Spleen (tissue), 11 donors: Measurements from ENCODE around the gene REXO4. TPM values are rescaled to one million over a fixed set of nuclear protein-coding genes. Genes with fewer than 3 reads are reported as not detected.
A peak's percentile ranks its signal among the peaks of the same experiment; 100 is the strongest.

Source experiments
- DNase-seq: peaks from one replicate; pipeline ENCODE4 v3.0.0-alpha.2; 2020
- H3K27ac ChIP-seq, 8 donors: fragments of 200-600 bp; sonication (generic) in 7 of 8; 1 replicate in 4 of 8; 2 replicates in 4 of 8; pipeline versions ENCODE4 v1.5.0 to v1.8.0; 2016 to 2021; ENCODE audit warnings: inconsistent platforms in 4 of 8, mild to moderate bottlenecking in 4 of 8, moderate library complexity in 1 of 8
- H3K27me3 ChIP-seq, 7 donors: fragments of 200-600 bp; sonication (generic) in 6 of 7; replicated peaks in 1 of 7; 1 replicate in 4 of 7; 2 replicates in 3 of 7; pipeline versions ENCODE4 v1.5.0 to v1.8.0; 2016 to 2021; ENCODE audit warnings: inconsistent platforms in 3 of 7, mild to moderate bottlenecking in 1 of 7
- H3K36me3 ChIP-seq, 6 donors: fragments of 200-600 bp; sonication (generic) in 5 of 6; 1 replicate in 4 of 6; 2 replicates in 2 of 6; pipeline versions ENCODE4 v1.5.0 to v1.8.0; 2016 to 2021; ENCODE audit warnings: inconsistent platforms in 2 of 6
- H3K4me1 ChIP-seq, 6 donors: fragments of 200-600 bp; sonication (generic) in 5 of 6; 1 replicate in 3 of 6; 2 replicates in 3 of 6; pipeline versions ENCODE4 v1.5.0 to v1.8.0; 2016 to 2021; ENCODE audit warnings: inconsistent platforms in 3 of 6
- H3K4me3 ChIP-seq, 8 donors: fragments of 200-600 bp; sonication (generic) in 7 of 8; 1 replicate in 4 of 8; 2 replicates in 4 of 8; pipeline versions ENCODE4 v1.5.0 to v1.8.0; 2016 to 2021; ENCODE audit warnings: inconsistent platforms in 4 of 8, mild to moderate bottlenecking in 4 of 8, moderate library complexity in 2 of 8
- H3K9me3 ChIP-seq, 8 donors: fragments of 200-600 bp; sonication (generic) in 7 of 8; 1 replicate in 4 of 8; 2 replicates in 4 of 8; pipeline versions ENCODE4 v1.5.0 to v1.8.0; 2016 to 2021; ENCODE audit warnings: inconsistent platforms in 4 of 8
- CTCF ChIP-seq, 11 experiments: fragments of 200-600 bp in 7 of 11; fragments of 450-650 bp in 4 of 11; sonication (generic) in 4 of 11; IDR thresholded peaks in 8 of 11; conservative IDR thresholded peaks in 3 of 11; 1 replicate in 7 of 11; 2 replicates in 4 of 11; pipeline versions ENCODE4 v1.4.0 to v1.8.0; 2016 to 2021; ENCODE audit warnings: antibody characterized with exemption in 11 of 11, inconsistent platforms in 4 of 11, mild to moderate bottlenecking in 1 of 11
- POLR2A ChIP-seq, 3 donors: fragments of 450-650 bp; IDR thresholded peaks; one replicate each; pipeline ENCODE4 v1.5.1; 2017; ENCODE audit warnings: antibody characterized with exemption in 3 of 3, mild to moderate bottlenecking in 1 of 3
- POLR2AphosphoS5 ChIP-seq, 3 donors: sonication (generic); formaldehyde crosslinking; IDR thresholded peaks; one replicate each; pipeline ENCODE4 v1.5.1; 2017; ENCODE audit warnings: antibody characterized with exemption in 3 of 3
- WGBS, 5 donors: extraction: QIAGEN DNeasy Blood & Tissue Kit in 3 of 5; methylation state at CpG; one replicate each; pipeline versions ENCODE4 v1.1.5 to v1.1.7; 2013 to 2018; 5-methylcytosine and 5-hydroxymethylcytosine counted together
- intact Hi-C: fragments of 100-400 bp; cut with DNase I; formaldehyde crosslinking; loops from one replicate; pipeline ENCODE4 v1.15.0; 2023; ENCODE audit warnings: low total_unique reads
- polyA plus RNA-seq, 3 donors: library from polyadenylated mRNA; stranded (reverse); fragments of 200-250 nt; gene quantifications; one replicate each; pipeline ENCODE4 v1.2.1, GENCODE V29; 2013
- total RNA-seq, 7 donors: library from RNA; depleted of rRNA in 3 of 7; stranded (reverse); fragments of >200 nt in 3 of 7; fragmentation: NEBNext Ultra II Directional in 4 of 7; extraction: Animal tissue kit (Norgen Biotek cat#: 25700) in 4 of 7; gene quantifications; one replicate each; pipeline versions ENCODE4 v1.1.0 to v1.2.1, GENCODE V29; 2016 to 2021
- donor health status: healthy with polysubstance abuse.
- donor health status: DM: no; HTN: no; CAD: no; lungs with moderate emphysema.
- donor health status: DM: no; HTN: no; CAD: no.
- donor health status: Bipolar disorder and iron deficiency.
- donor health status: healthy.
- donor health status: DM: no; HTN: no; CAD: no.
- donor health status: DM: yes; HTN: yes; CAD: no.

REXO4 gene
- total and polyA plus RNA-seq, 10 donors, result 20.0 to 25.8 (median 22.6) TPM

- Histone ChIP-seq H3K9me3 (no peaks in the 10 kb centered on the region), H3K4me3 (no peak overlapping the region), H3K36me3 (peaks cover 0 to 23% (median 0%) of the 10 kb centered on the region in 6 donors), H3K27me3 (peaks cover 0 to 21% (median 0%) of the 10 kb centered on the region in 7 donors), H3K27ac (no peak overlapping the region), H3K4me1 (peaks cover 0 to 15% (median 0%) of the 10 kb centered on the region in 6 donors)
- intact Hi-C loops, result no loop called here
- TF ChIP-seq POLR2A (IDR thresholded peaks at IDR 0.05), result no peak
- TF ChIP-seq POLR2AphosphoS5 (IDR thresholded peaks at IDR 0.05), result peak in 2 of 3 donors; percentile 8 to 46
- TF ChIP-seq CTCF (IDR thresholded peaks at IDR 0.05 in 8 of 11, conservative IDR thresholded peaks at IDR 0.05 in 3 of 11), result no peak
- DNase-seq, result no peak
- WGBS, 5 donors, result 68 to 87% (median 72%) methylated on average over 5 to 9 of the region's 9 CpGs
These were observed 19.9 kb downstream of the REXO4 start for GRCh38 chr9:133397895-133398294.

DNA sequence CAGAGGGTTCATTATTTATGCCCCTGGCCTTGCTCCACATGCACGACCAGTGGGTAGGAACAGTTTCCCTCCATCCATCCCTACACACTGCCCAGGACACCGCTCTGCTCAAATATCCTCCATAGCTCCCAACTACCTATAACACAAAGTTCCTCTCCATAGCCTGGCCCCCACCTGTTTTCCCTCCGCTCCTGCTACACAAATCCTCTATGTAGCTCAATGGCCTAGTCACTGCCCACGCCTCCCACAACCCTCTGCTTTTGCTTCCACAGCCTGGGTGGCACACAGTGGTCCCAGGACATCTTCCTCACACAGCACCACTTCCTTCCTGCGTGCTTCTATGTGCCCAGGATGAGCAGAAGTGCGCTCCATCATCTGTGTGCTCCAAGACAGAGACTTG lies 20.4 kb downstream of the REXO4 start:
- Histone ChIP-seq H3K9me3 (no peaks in the 10 kb centered on the region), H3K27ac (no peak overlapping the region), H3K4me3 (no peak overlapping the region), H3K27me3 (peaks cover 0 to 21% (median 0%) of the 10 kb centered on the region in 7 donors), H3K4me1 (peaks cover 0 to 15% (median 0%) of the 10 kb centered on the region in 6 donors), H3K36me3 (peaks cover 0 to 18% (median 0%) of the 10 kb centered on the region in 6 donors)
- no peak for TF ChIP-seq POLR2AphosphoS5 (IDR thresholded peaks at IDR 0.05)
- TF ChIP-seq POLR2A (IDR thresholded peaks at IDR 0.05), result no peak
- TF ChIP-seq CTCF (IDR thresholded peaks at IDR 0.05 in 8 of 11, conservative IDR thresholded peaks at IDR 0.05 in 3 of 11), result no peak
- intact Hi-C loops, result no loop called here
- WGBS, 5 donors, result 73 to 83% (median 76%) methylated on average over 6 of the region's 6 CpGs
- DNase-seq, result no peak

DNA sequence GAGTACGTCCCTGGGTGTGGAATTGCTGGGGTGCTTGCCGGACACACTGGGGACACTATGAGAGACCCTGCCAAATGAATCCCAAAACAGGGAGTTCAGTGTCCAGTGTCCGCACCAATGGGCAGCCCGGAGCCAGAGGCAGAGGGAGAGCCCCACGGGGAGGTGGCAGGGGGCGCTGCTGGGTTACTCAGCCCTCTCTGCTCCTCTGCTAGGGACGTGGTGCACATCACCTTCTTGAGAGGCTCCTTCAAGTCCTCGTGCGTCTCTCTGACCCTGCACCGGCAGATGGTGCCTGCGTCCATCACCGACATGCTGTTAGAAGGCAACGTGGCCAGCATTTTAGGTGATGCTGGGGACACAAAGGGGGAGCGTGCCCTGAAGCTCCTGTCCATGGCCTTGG lies 20.9 kb downstream of the REXO4 start:
- Histone ChIP-seq H3K4me3 (no peak overlapping the region), H3K27me3 (peaks cover 0 to 25% (median 0%) of the 10 kb centered on the region in 7 donors), H3K36me3 (peaks cover 0 to 14% (median 0%) of the 10 kb centered on the region in 6 donors), H3K9me3 (no peaks in the 10 kb centered on the region), H3K27ac (no peak overlapping the region), H3K4me1 (peaks cover 0 to 15% (median 0%) of the 10 kb centered on the region in 6 donors)
- no peak for DNase-seq
- 44 to 90% (median 50%) methylated on average over 3 to 14 of the region's 14 CpGs for WGBS, 5 donors
- intact Hi-C loops, result no loop called here
- peak in 1 of 3 donors; percentile 52 for TF ChIP-seq POLR2AphosphoS5 (IDR thresholded peaks at IDR 0.05)
- no peak for TF ChIP-seq CTCF (IDR thresholded peaks at IDR 0.05 in 8 of 11, conservative IDR thresholded peaks at IDR 0.05 in 3 of 11)

DNA sequence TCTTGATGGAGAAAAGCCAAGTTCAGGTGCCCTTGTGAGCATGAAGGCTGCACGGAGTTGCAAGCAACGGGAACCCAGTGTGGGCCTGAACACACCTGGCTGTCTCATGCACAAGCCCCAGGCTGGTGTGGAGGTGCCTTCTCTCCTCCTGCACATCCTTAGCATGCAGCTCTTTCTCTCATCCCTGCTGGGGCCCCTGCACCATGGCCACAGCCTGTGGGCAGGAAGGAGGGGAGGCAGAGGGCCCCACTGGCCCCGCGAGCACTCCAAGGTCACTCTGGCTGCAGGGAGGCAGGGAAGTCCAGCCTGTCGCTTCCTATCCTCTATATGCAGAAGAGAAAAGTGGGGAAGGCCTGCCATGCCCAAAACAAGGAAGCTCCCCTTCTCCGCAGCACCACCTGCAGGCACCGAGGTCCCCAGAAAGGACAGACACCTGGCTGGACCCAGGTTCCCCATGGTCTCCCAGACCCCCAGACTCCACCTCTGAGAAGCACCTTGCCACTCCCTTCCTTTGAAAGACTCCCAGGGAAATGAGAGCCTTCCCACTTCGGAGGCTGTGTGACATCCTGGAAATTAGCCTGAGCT lies 23.0 kb downstream of the REXO4 start:
- WGBS, 5 donors, result 25 to 37% (median 28%) methylated on average over 3 to 8 of the region's 8 CpGs
- intact Hi-C loops, result no loop called here
- Histone ChIP-seq H3K9me3 (no peaks in the 10 kb centered on the region), H3K27ac (no peak overlapping the region), H3K36me3 (no peaks in the 10 kb centered on the region), H3K4me3 (no peak overlapping the region), H3K27me3 (peaks cover 0 to 38% (median 0%) of the 10 kb centered on the region in 7 donors), H3K4me1 (peaks cover 0 to 15% (median 0%) of the 10 kb centered on the region in 6 donors)
- TF ChIP-seq POLR2AphosphoS5 (IDR thresholded peaks at IDR 0.05), result no peak
- no peak for TF ChIP-seq POLR2A (IDR thresholded peaks at IDR 0.05)
- no peak for TF ChIP-seq CTCF (IDR thresholded peaks at IDR 0.05 in 8 of 11, conservative IDR thresholded peaks at IDR 0.05 in 3 of 11)
- no peak for DNase-seq
